Activated B cell treated with CpG ODN at 0.5 μM for 24 hours (primary cell): ENCODE data around the gene VPS35. TPM values are rescaled to one million over a fixed set of nuclear protein-coding genes. Genes with fewer than 3 reads are reported as not detected.

ENCODE experiments used
- ATAC-seq: fragments of 200-7000 bp; cut with Tn5 transposase; one replicate; pipeline ENCODE4 v1.10.0; 2021; ENCODE audit warnings: low read depth, mild to moderate bottlenecking, moderate library complexity
- CTCF ChIA-PET: fragments of 350-600 bp; sonication (Branson Sonifier 250); formaldehyde crosslinking; loops from one replicate; lab custom pipeline; 2021; ENCODE audit warnings: antibody characterized with exemption; lab: Charles Lee
- POLR2A ChIA-PET: fragments of 350-600 bp; sonication (Branson Sonifier 250); formaldehyde crosslinking; loops from one replicate; lab custom pipeline; 2021; ENCODE audit warnings: antibody characterized with exemption; lab: Charles Lee
- DNase-seq: peaks from one replicate; pipeline ENCODE4 v3.0.0; 2022
- H3K27ac Mint-ChIP-seq: one replicate; pipeline ENCODE4 v1.8.0; 2020; ENCODE audit warnings: mixed read lengths
- H3K27me3 Mint-ChIP-seq: one replicate; pipeline ENCODE4 v1.8.0; 2021; ENCODE audit warnings: mixed read lengths
- H3K36me3 Mint-ChIP-seq: one replicate; pipeline ENCODE4 v1.8.0; 2021; ENCODE audit warnings: low read depth, mixed read lengths
- H3K4me1 Mint-ChIP-seq: one replicate; pipeline ENCODE4 v1.8.0; 2021; ENCODE audit warnings: mixed read lengths
- H3K4me3 Mint-ChIP-seq: one replicate; pipeline ENCODE4 v1.8.0; 2020; ENCODE audit warnings: mild to moderate bottlenecking, mixed read lengths
- H3K9me3 Mint-ChIP-seq: one replicate; pipeline ENCODE4 v1.8.0; 2020; ENCODE audit warnings: mixed read lengths
- CTCF ChIP-seq: fragments of 200-600 bp; IDR thresholded peaks from one replicate; pipeline ENCODE4 v1.8.0; 2022; ENCODE audit warnings: antibody characterized with exemption, mild to moderate bottlenecking
- intact Hi-C: fragments of 100-400 bp; cut with micrococcal nuclease; formaldehyde crosslinking; loops from one replicate; pipeline ENCODE4 v1.15.1; 2024
- total RNA-seq: library from RNA; stranded (reverse); gene quantifications from 2 replicates; pipeline ENCODE4 v1.2.3, GENCODE V29; 2022

VPS35 gene
- total RNA-seq, 1 donor from 2014 or later = 97.1 TPM

GRCh38 chr16:46649588-46650253 lies 39.3 kb downstream of the VPS35 start:
- ChIA-PET POLR2A (no interaction called here), CTCF (no interaction called here)
- DNase-seq (no peak), ATAC-seq (no peak)
- intact Hi-C loops = no loop called here
- TF ChIP-seq CTCF = no peak
- Mint-ChIP-seq H3K4me3 (no peak overlapping the region), H3K27me3 (no peaks in the 10 kb centered on the region), H3K27ac (no peak overlapping the region), H3K4me1 (no peaks in the 10 kb centered on the region), H3K9me3 (peaks cover 5% of the 10 kb centered on the region), H3K36me3 (peaks cover 10% of the 10 kb centered on the region)

- POLR2A ChIA-PET = no interaction called here
These were observed 40.3 kb downstream of the VPS35 start for GRCh38 chr16:46648656-46649055.

GRCh38 chr16:46638947-46639925 lies 49.7 kb downstream of the VPS35 start:
- POLR2A ChIA-PET = no interaction called here
- H3K4me3 Mint-ChIP-seq = no peak overlapping the region
- H3K27ac Mint-ChIP-seq = no peak overlapping the region
- no peak for TF ChIP-seq CTCF
- H3K27me3 Mint-ChIP-seq = no peaks in the 10 kb centered on the region
- DNase-seq = no peak
- CTCF ChIA-PET = no interaction called here
- intact Hi-C loops = no loop called here
- H3K36me3 Mint-ChIP-seq = peaks cover 10% of the 10 kb centered on the region
- no peaks in the 10 kb centered on the region for H3K4me1 Mint-ChIP-seq
- ATAC-seq = no peak
- H3K9me3 Mint-ChIP-seq = peaks cover 10% of the 10 kb centered on the region

More at GRCh38 chr16:46648656-46649055, 40.3 kb downstream of the VPS35 start:
- Mint-ChIP-seq H3K4me1 (no peaks in the 10 kb centered on the region), H3K27ac (no peak overlapping the region), H3K27me3 (no peaks in the 10 kb centered on the region), H3K9me3 (peaks cover 13% of the 10 kb centered on the region), H3K36me3 (peaks cover 15% of the 10 kb centered on the region), H3K4me3 (no peak overlapping the region)
- no peak for DNase-seq
- no peak for TF ChIP-seq CTCF
- CTCF ChIA-PET = no interaction called here
- ATAC-seq = no peak
- intact Hi-C loops = no loop called here

- CTCF ChIA-PET = no interaction called here
- DNase-seq (no peak), ATAC-seq (peak; percentile 21)
- Mint-ChIP-seq H3K27me3 (no peaks in the 10 kb centered on the region), H3K36me3 (no peaks in the 10 kb centered on the region), H3K4me1 (no peaks in the 10 kb centered on the region), H3K27ac (no peak overlapping the region), H3K4me3 (no peak overlapping the region), H3K9me3 (no peaks in the 10 kb centered on the region)
- TF ChIP-seq CTCF = no peak
- POLR2A ChIA-PET = no interaction called here
- intact Hi-C loops = no loop called here
These were observed 55.9 kb downstream of the VPS35 start for GRCh38 chr16:46632778-46633733.
